Natural killer cell (primary cell): ENCODE results near the gene MAST2. TPM values are rescaled to one million over a fixed set of nuclear protein-coding genes. Genes with fewer than 3 reads are reported as not detected.
"Not testable (repeated sequence)": the region's sequence is repeated elsewhere in the genome, so short reads cannot be mapped to it uniquely, and the experiment has no call there.

Experiments
- ATAC-seq, 3 donors: fragments of 150-1000 bp in 2 of 3; fragments of 200-7000 bp in 1 of 3; cut with Tn5 transposase; 1 replicate in 1 of 3; 2 replicates in 2 of 3; pipeline ENCODE4 v1.10.0; 2021; ENCODE audit warnings: mild to moderate bottlenecking in 2 of 3, moderate library complexity in 2 of 3
- DNase-seq, 2 donors: peaks; one replicate each; pipeline versions ENCODE4 v3.0.0 to v3.0.0-alpha.2; 2013 to 2021; ENCODE audit warnings: mixed read lengths in 1 of 2
- H3K27ac ChIP-seq: one replicate; pipeline ENCODE4 v1.5.1; 2013; ENCODE audit warnings: mild to moderate bottlenecking, low read length
- H3K27me3 ChIP-seq: one replicate; pipeline ENCODE4 v1.6.1; 2013; ENCODE audit warnings: low read length; ENCODE audit not compliant: control insufficient read depth, insufficient read depth
- H3K36me3 ChIP-seq: one replicate; pipeline ENCODE4 v1.6.1; 2013; ENCODE audit warnings: low read length; ENCODE audit not compliant: control insufficient read depth, insufficient read depth
- H3K4me1 ChIP-seq: one replicate; pipeline ENCODE4 v1.6.1; 2013; ENCODE audit warnings: low read length; ENCODE audit not compliant: control insufficient read depth, insufficient read depth
- H3K4me3 ChIP-seq: one replicate; pipeline ENCODE4 v1.5.1; 2013; ENCODE audit warnings: low read length
- H3K9me3 ChIP-seq: one replicate; pipeline ENCODE4 v1.6.1; 2013; ENCODE audit warnings: low read length; ENCODE audit not compliant: control insufficient read depth, insufficient read depth
- H3K27ac Mint-ChIP-seq, 2 donors: one replicate each; pipeline ENCODE4 v1.8.0; 2022; ENCODE audit warnings: mild to moderate bottlenecking in 2 of 2, mixed read lengths in 2 of 2, moderate library complexity in 1 of 2
- H3K27me3 Mint-ChIP-seq, 2 donors: one replicate each; pipeline ENCODE4 v1.8.0; 2022; ENCODE audit warnings: low read depth in 2 of 2, mixed read lengths in 2 of 2
- H3K36me3 Mint-ChIP-seq: one replicate; pipeline ENCODE4 v1.8.0; 2022; ENCODE audit warnings: mixed read lengths
- H3K4me1 Mint-ChIP-seq, 2 donors: one replicate each; pipeline ENCODE4 v1.8.0; 2022; ENCODE audit warnings: mixed read lengths in 2 of 2
- H3K4me3 Mint-ChIP-seq: one replicate; pipeline ENCODE4 v1.8.0; 2022; ENCODE audit warnings: mild to moderate bottlenecking, moderate library complexity, mixed read lengths
- H3K9me3 Mint-ChIP-seq, 2 donors: one replicate each; pipeline ENCODE4 v1.8.0; 2022; ENCODE audit warnings: mixed read lengths in 2 of 2
- CTCF ChIP-seq: fragments of 200-600 bp; IDR thresholded peaks from one replicate; pipeline ENCODE4 v1.8.0; 2022; ENCODE audit warnings: antibody characterized with exemption
- WGBS: methylation state at CpG from one replicate; pipeline ENCODE4 v1.1.7; 2013; ENCODE audit warnings: missing lambda C conversion rate; ENCODE audit not compliant: insufficient coverage; 5-methylcytosine and 5-hydroxymethylcytosine counted together
- intact Hi-C: fragments of 100-400 bp; cut with micrococcal nuclease; formaldehyde crosslinking; loops from one replicate; pipeline ENCODE4 v1.14.2; 2022
- total RNA-seq, 4 donors: library from RNA; stranded (reverse); fragments of 120-200 nt in 1 of 4; gene quantifications; one replicate each; pipeline versions ENCODE4 v1.2.3 to v1.2.4, GENCODE V29; 2013 to 2022

The MAST2 gene
- total RNA-seq, 3 donors from 2014 or later (not counting 1 experiment from before 2014, with no cell fraction given) = 25.3 to 28.6 (median 27.9) TPM

DNA sequence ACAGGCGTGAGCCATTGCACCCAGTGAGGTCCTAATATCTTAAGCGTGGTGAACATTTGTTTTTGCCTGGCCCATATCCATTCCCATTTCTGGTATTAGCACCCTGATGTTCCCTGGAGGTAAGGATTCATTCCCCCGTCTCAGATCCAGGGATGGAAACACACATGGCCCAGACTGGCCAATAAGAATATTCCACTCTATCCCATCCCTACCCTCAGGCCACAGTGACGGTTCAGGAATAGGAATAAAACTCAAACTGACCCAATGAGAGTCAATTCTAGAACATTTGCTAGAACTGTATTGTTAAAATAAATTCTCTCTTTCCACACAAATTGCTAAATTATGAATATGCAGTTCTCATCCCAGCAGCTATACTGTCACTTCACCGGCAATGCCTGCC, 252.9 kb downstream of the MAST2 start:
- Mint-ChIP-seq H3K9me3 (no peaks in the 10 kb centered on the region), H3K27me3 (no peaks in the 10 kb centered on the region)
- WGBS = 93% methylated on average over 5 of the region's 5 CpGs

DNA sequence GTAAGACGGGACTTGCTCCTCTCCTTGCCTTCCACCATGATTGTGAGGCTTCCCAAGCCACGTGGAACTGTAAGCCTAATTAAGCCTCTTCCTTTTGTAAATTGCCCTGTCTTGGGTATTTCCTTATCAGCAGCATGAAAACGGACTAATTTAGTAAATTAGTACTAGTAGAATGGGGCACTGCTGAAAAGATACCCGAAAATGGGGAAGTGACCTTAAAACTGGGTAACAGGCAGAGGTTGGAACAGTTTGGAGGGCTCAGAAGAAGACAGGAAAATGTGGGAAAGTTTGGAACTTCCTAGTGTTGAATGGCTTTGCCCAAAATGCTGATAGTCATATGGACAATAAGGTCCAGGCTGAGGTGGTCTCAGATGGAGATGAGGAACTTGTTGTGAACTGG, 253.8 kb downstream of the MAST2 start:
- intact Hi-C loops, H3K27me3 ChIP-seq, DNase-seq, H3K4me1 Mint-ChIP-seq, H3K36me3 ChIP-seq, H3K27ac Mint-ChIP-seq, ATAC-seq, H3K4me1 ChIP-seq, H3K36me3 Mint-ChIP-seq, H3K9me3 Mint-ChIP-seq, H3K4me3 ChIP-seq, H3K27ac ChIP-seq, H3K9me3 ChIP-seq, H3K4me3 Mint-ChIP-seq, H3K27me3 Mint-ChIP-seq: not testable (repeated sequence)
- WGBS = 92% methylated on average over 4 of the region's 4 CpGs

More for the DNA sequence above, 252.9 kb downstream of the MAST2 start:
- Histone ChIP-seq H3K36me3 (no peaks in the 10 kb centered on the region), H3K4me1 (no peaks in the 10 kb centered on the region), H3K27me3 (no peaks in the 10 kb centered on the region), H3K27ac (no peak overlapping the region), H3K4me3 (no peak overlapping the region), H3K9me3 (no peaks in the 10 kb centered on the region)
- DNase-seq = no peak
- no peak overlapping the region for H3K27ac Mint-ChIP-seq
- no peaks in the 10 kb centered on the region for H3K36me3 Mint-ChIP-seq
- ATAC-seq = no peak
- no peak overlapping the region for H3K4me3 Mint-ChIP-seq
- no peaks in the 10 kb centered on the region for H3K4me1 Mint-ChIP-seq
- no peak for TF ChIP-seq CTCF
- intact Hi-C loops = no loop called here

DNA sequence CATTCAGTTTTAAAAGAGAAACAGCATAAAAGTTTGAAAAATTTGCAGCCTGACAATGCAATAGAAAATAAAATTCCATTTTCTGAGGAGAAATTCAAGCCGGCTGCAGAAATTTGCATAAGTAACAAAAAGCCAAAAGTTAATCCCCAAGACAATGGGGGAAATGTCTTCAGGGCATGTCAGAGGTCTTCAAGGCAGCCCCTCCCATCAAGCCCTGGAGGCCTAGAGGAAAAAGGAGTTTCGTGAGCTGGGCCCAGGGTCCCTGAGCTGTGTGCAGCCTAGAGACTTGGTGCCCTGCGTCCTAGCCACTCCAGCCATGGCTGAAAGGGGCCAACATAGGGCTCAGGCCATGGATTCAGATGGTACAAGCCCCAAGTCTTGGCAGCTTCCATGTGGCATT, 254.4 kb downstream of the MAST2 start:
- Mint-ChIP-seq H3K4me3 (no peak overlapping the region), H3K36me3 (no peaks in the 10 kb centered on the region), H3K4me1 (peaks cover 5 to 8% of the 10 kb centered on the region in 2 donors), H3K27me3 (no peaks in the 10 kb centered on the region), H3K9me3 (no peaks in the 10 kb centered on the region), H3K27ac (no peak overlapping the region)
- peaks cover 5% of the 10 kb centered on the region for H3K4me1 ChIP-seq
- H3K36me3 ChIP-seq = no peaks in the 10 kb centered on the region
- no peaks in the 10 kb centered on the region for H3K9me3 ChIP-seq
- H3K27ac ChIP-seq = no peak overlapping the region
- ATAC-seq (no peak), DNase-seq (no peak)
- no peak for TF ChIP-seq CTCF
- no peak overlapping the region for H3K4me3 ChIP-seq
- 95% methylated on average over 3 of the region's 3 CpGs for WGBS
- intact Hi-C loops = no loop called here
- no peaks in the 10 kb centered on the region for H3K27me3 ChIP-seq

DNA sequence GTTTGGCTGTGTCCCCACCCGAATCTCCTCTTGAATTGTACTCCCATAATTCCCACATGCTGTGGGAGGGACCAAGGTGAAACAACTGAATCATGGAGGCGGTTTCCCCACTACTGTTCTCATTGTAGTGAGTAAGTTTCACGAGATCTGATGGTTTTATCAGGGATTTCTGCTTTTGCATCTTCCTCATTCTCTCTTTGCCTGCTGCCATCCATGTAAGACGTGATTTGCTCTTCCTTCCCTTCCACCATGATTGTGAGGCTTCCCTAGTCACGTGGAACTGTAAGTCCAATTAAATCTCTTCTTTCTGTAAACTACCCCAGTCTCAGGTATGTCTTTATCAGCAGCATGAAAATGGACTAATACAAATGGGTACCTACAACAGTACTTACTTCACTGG, 255.5 kb downstream of the MAST2 start:
- intact Hi-C loops = no loop called here
- H3K27me3 ChIP-seq = no peaks in the 10 kb centered on the region
- no peak for TF ChIP-seq CTCF
- H3K4me1 ChIP-seq = peaks cover 5% of the 10 kb centered on the region
- no peak overlapping the region for H3K27ac ChIP-seq
- Mint-ChIP-seq H3K4me1 (peaks cover 7 to 13% of the 10 kb centered on the region in 2 donors), H3K27ac (no peak overlapping the region), H3K36me3 (no peaks in the 10 kb centered on the region), H3K27me3 (no peaks in the 10 kb centered on the region), H3K9me3 (no peaks in the 10 kb centered on the region), H3K4me3 (no peak overlapping the region)
- no peaks in the 10 kb centered on the region for H3K36me3 ChIP-seq
- no peak for ATAC-seq
- H3K9me3 ChIP-seq = no peaks in the 10 kb centered on the region
- DNase-seq = no peak
- no peak overlapping the region for H3K4me3 ChIP-seq
- WGBS = 91% methylated on average over 5 of the region's 5 CpGs
